Measurements from ENCODE around the gene MUC4. TPM values are rescaled to one million over a fixed set of nuclear protein-coding genes. Genes with fewer than 3 reads are reported as not detected.

MUC4 gene
- total RNA-seq, 4 donors from 2014 or later = 0.19 to 3.0 (median 0.47) TPM; not detected in 1

GRCh38 chr3:195755391-195755790, 56.3 kb downstream of the MUC4 start:
- no peak overlapping the region for H3K27ac ChIP-seq
- peaks cover 87% of the 10 kb centered on the region for H3K27me3 ChIP-seq
- ATAC-seq = no peak
- H3K36me3 ChIP-seq = no peaks in the 10 kb centered on the region
- no peak for TF ChIP-seq POLR2A (IDR thresholded peaks at IDR 0.05)
- no peak for TF ChIP-seq EP300 (IDR thresholded peaks at IDR 0.05)
- TF ChIP-seq POLR2AphosphoS5 (IDR thresholded peaks at IDR 0.05) = no peak
- no peak for TF ChIP-seq CTCF (IDR thresholded peaks at IDR 0.05)
- H3K9me3 ChIP-seq = no peaks in the 10 kb centered on the region
- H3K4me3 ChIP-seq = no peak overlapping the region
- peaks cover 0 to 19% (median 0%) of the 10 kb centered on the region in 3 donors for H3K4me1 ChIP-seq
- WGBS, 2 donors (ENCODE audit: low coverage in 1 of 2) = 89 to 100% methylated on average over 6 to 7 of the region's 7 CpGs

GRCh38 chr3:195754906-195755305, 56.8 kb downstream of the MUC4 start:
- WGBS, 2 donors (ENCODE audit: low coverage in 1 of 2) = 96 to 100% methylated on average over 1 to 6 of the region's 7 CpGs
- Histone ChIP-seq H3K4me1 (peaks cover 0 to 16% (median 0%) of the 10 kb centered on the region in 3 donors), H3K36me3 (no peaks in the 10 kb centered on the region), H3K9me3 (no peaks in the 10 kb centered on the region), H3K27me3 (peaks cover 87% of the 10 kb centered on the region), H3K27ac (no peak overlapping the region), H3K4me3 (no peak overlapping the region)
- no peak for TF ChIP-seq POLR2AphosphoS5 (IDR thresholded peaks at IDR 0.05)
- no peak for TF ChIP-seq CTCF (IDR thresholded peaks at IDR 0.05)
- no peak for TF ChIP-seq EP300 (IDR thresholded peaks at IDR 0.05)
- TF ChIP-seq POLR2A (IDR thresholded peaks at IDR 0.05) = no peak
- ATAC-seq = no peak

- Histone ChIP-seq H3K4me3 (no peak overlapping the region), H3K9me3 (no peaks in the 10 kb centered on the region), H3K4me1 (peaks cover 0 to 14% (median 0%) of the 10 kb centered on the region in 3 donors), H3K27ac (no peak overlapping the region), H3K36me3 (no peaks in the 10 kb centered on the region), H3K27me3 (peaks cover 85% of the 10 kb centered on the region)
- ATAC-seq = no peak
- TF ChIP-seq EP300 (IDR thresholded peaks at IDR 0.05) (no peak), POLR2AphosphoS5 (IDR thresholded peaks at IDR 0.05) (no peak)
- WGBS, 2 donors (ENCODE audit: low coverage in 1 of 2) = no CpG with 5 or more reads among the region's 19 CpGs
Measured at GRCh38 chr3:195754141-195754540, 57.6 kb downstream of the MUC4 start.

GRCh38 chr3:195753581-195753980, 58.1 kb downstream of the MUC4 start:
- 82% methylated on average over 7 of the region's 14 CpGs; no CpG with 5 or more reads in 1 of the 2 donors for WGBS, 2 donors (ENCODE audit: low coverage in 1 of 2)
- TF ChIP-seq POLR2A (IDR thresholded peaks at IDR 0.05) (no peak), CTCF (IDR thresholded peaks at IDR 0.05) (no peak), POLR2AphosphoS5 (IDR thresholded peaks at IDR 0.05) (no peak)
- peaks cover 85% of the 10 kb centered on the region for H3K27me3 ChIP-seq

GRCh38 chr3:195752546-195753331, 59.0 kb downstream of the MUC4 start:
- H3K27ac ChIP-seq = no peak overlapping the region
- H3K36me3 ChIP-seq = no peaks in the 10 kb centered on the region
- H3K4me3 ChIP-seq = no peak overlapping the region
- 78 to 92% methylated on average over 9 to 11 of the region's 26 CpGs for WGBS, 2 donors (ENCODE audit: low coverage in 1 of 2)
- ATAC-seq = no peak
- peaks cover 86% of the 10 kb centered on the region for H3K27me3 ChIP-seq
- no peak for TF ChIP-seq POLR2A (IDR thresholded peaks at IDR 0.05)
- no peak for TF ChIP-seq EP300 (IDR thresholded peaks at IDR 0.05)
- no peak for TF ChIP-seq POLR2AphosphoS5 (IDR thresholded peaks at IDR 0.05)
- no peak for TF ChIP-seq CTCF (IDR thresholded peaks at IDR 0.05)
- no peaks in the 10 kb centered on the region for H3K9me3 ChIP-seq
- peaks cover 0 to 15% (median 3%) of the 10 kb centered on the region in 3 donors for H3K4me1 ChIP-seq

More at GRCh38 chr3:195753581-195753980, 58.1 kb downstream of the MUC4 start:
- Histone ChIP-seq H3K4me1 (peaks cover 0 to 14% (median 0%) of the 10 kb centered on the region in 3 donors), H3K27ac (no peak overlapping the region), H3K36me3 (no peaks in the 10 kb centered on the region), H3K9me3 (no peaks in the 10 kb centered on the region), H3K4me3 (no peak overlapping the region)
- ATAC-seq = no peak

Measured in gastroesophageal sphincter (tissue), 4 donors.